Activated T-cell treated with anti-CD3 and anti-CD28 coated beads, Interleukin-2, amount 50 U/mL, for 4 hours (primary cell): ENCODE data around the gene TMEM98. TPM values are rescaled to one million over a fixed set of nuclear protein-coding genes. Genes with fewer than 3 reads are reported as not detected.
"Not testable (repeated sequence)": the region's sequence is repeated elsewhere in the genome, so short reads cannot be mapped to it uniquely, and the experiment has no call there.

ENCODE experiments used
- ATAC-seq, 2 donors: fragments of 200-7000 bp; cut with Tn5 transposase; one replicate each; pipeline ENCODE4 v1.10.0; 2021
- DNase-seq: peaks from one replicate; pipeline ENCODE4 v3.0.0-alpha.2; 2020
- H3K27me3 Mint-ChIP-seq: one replicate; pipeline ENCODE4 v1.8.0; 2021; ENCODE audit warnings: low read depth, mixed read lengths
- H3K36me3 Mint-ChIP-seq: one replicate; pipeline ENCODE4 v1.8.0; 2022; ENCODE audit warnings: mixed read lengths; ENCODE audit not compliant: insufficient read depth
- H3K4me1 Mint-ChIP-seq: one replicate; pipeline ENCODE4 v1.8.0; 2021; ENCODE audit warnings: low read depth, mixed read lengths
- H3K4me3 Mint-ChIP-seq: one replicate; pipeline ENCODE4 v1.8.0; 2021; ENCODE audit warnings: mild to moderate bottlenecking, moderate library complexity, mixed read lengths
- H3K9me3 Mint-ChIP-seq: one replicate; pipeline ENCODE4 v1.8.0; 2021; ENCODE audit warnings: mixed read lengths
- total RNA-seq, 3 donors: library from RNA; stranded (reverse); gene quantifications; one replicate each; pipeline ENCODE4 v1.2.1, GENCODE V29; 2021

TMEM98 gene
- total RNA-seq, 3 donors from 2014 or later: 0.16 to 0.86 (median 0.54) TPM

GRCh38 chr17:32943206-32943605 lies 15.3 kb downstream of the TMEM98 start:
- DNase-seq: no peak
- Mint-ChIP-seq H3K4me3 (no peak overlapping the region), H3K4me1 (no peaks in the 10 kb centered on the region), H3K27me3 (no peaks in the 10 kb centered on the region), H3K36me3 (no peaks in the 10 kb centered on the region), H3K9me3 (no peaks in the 10 kb centered on the region)
- ATAC-seq: no peak

GRCh38 chr17:32943647-32944191 lies 15.8 kb downstream of the TMEM98 start:
- Mint-ChIP-seq H3K9me3 (no peaks in the 10 kb centered on the region), H3K27me3 (no peaks in the 10 kb centered on the region), H3K4me1 (no peaks in the 10 kb centered on the region), H3K4me3 (no peak overlapping the region), H3K36me3 (no peaks in the 10 kb centered on the region)
- no peak for DNase-seq
- ATAC-seq: no peak

- no peaks in the 10 kb centered on the region for H3K36me3 Mint-ChIP-seq
- H3K9me3 Mint-ChIP-seq: no peaks in the 10 kb centered on the region
- no peaks in the 10 kb centered on the region for H3K27me3 Mint-ChIP-seq
- no peak overlapping the region for H3K4me3 Mint-ChIP-seq
- ATAC-seq (no peak), DNase-seq (no peak)
- H3K4me1 Mint-ChIP-seq: no peaks in the 10 kb centered on the region
These were observed 16.5 kb downstream of the TMEM98 start for GRCh38 chr17:32944248-32945020.

GRCh38 chr17:32946375-32947135 lies 18.6 kb downstream of the TMEM98 start:
- H3K36me3 Mint-ChIP-seq: no peaks in the 10 kb centered on the region
- DNase-seq (no peak), ATAC-seq (no peak)
- no peaks in the 10 kb centered on the region for H3K4me1 Mint-ChIP-seq
- peaks cover 3% of the 10 kb centered on the region for H3K27me3 Mint-ChIP-seq
- H3K9me3 Mint-ChIP-seq: no peaks in the 10 kb centered on the region
- no peak overlapping the region for H3K4me3 Mint-ChIP-seq

- DNase-seq: no peak
- ATAC-seq: no peak
- Mint-ChIP-seq H3K4me1 (no peaks in the 10 kb centered on the region), H3K36me3 (no peaks in the 10 kb centered on the region), H3K4me3 (no peak overlapping the region), H3K9me3 (no peaks in the 10 kb centered on the region), H3K27me3 (peaks cover 12% of the 10 kb centered on the region)
These were observed 19.8 kb downstream of the TMEM98 start for GRCh38 chr17:32947736-32948135.

GRCh38 chr17:32949181-32949580 lies 21.2 kb downstream of the TMEM98 start:
- Mint-ChIP-seq H3K4me1 (no peaks in the 10 kb centered on the region), H3K27me3 (peaks cover 12% of the 10 kb centered on the region), H3K4me3 (no peak overlapping the region), H3K9me3 (no peaks in the 10 kb centered on the region), H3K36me3 (no peaks in the 10 kb centered on the region)
- no peak for DNase-seq
- no peak for ATAC-seq

GRCh38 chr17:32952491-32952890 lies 24.5 kb downstream of the TMEM98 start:
- not testable (repeated sequence) for H3K4me3 Mint-ChIP-seq, H3K36me3 Mint-ChIP-seq, ATAC-seq, H3K9me3 Mint-ChIP-seq, DNase-seq, H3K4me1 Mint-ChIP-seq
- peaks cover 15% of the 10 kb centered on the region for H3K27me3 Mint-ChIP-seq

GRCh38 chr17:32953045-32953444 lies 25.1 kb downstream of the TMEM98 start:
- H3K36me3 Mint-ChIP-seq: no peaks in the 10 kb centered on the region
- ATAC-seq (no peak), DNase-seq (no peak)
- H3K4me3 Mint-ChIP-seq: no peak overlapping the region
- H3K4me1 Mint-ChIP-seq: no peaks in the 10 kb centered on the region
- no peaks in the 10 kb centered on the region for H3K9me3 Mint-ChIP-seq
- peaks cover 15% of the 10 kb centered on the region for H3K27me3 Mint-ChIP-seq

GRCh38 chr17:32953857-32954256 lies 25.9 kb downstream of the TMEM98 start:
- Mint-ChIP-seq H3K27me3 (peaks cover 17% of the 10 kb centered on the region), H3K36me3 (no peaks in the 10 kb centered on the region), H3K4me1 (no peaks in the 10 kb centered on the region), H3K9me3 (no peaks in the 10 kb centered on the region), H3K4me3 (no peak overlapping the region)
- no peak for ATAC-seq
- DNase-seq: no peak

GRCh38 chr17:32954477-32954876 lies 26.5 kb downstream of the TMEM98 start:
- no peaks in the 10 kb centered on the region for H3K9me3 Mint-ChIP-seq
- no peak overlapping the region for H3K4me3 Mint-ChIP-seq
- no peaks in the 10 kb centered on the region for H3K4me1 Mint-ChIP-seq
- no peaks in the 10 kb centered on the region for H3K36me3 Mint-ChIP-seq
- no peak for DNase-seq
- peaks cover 17% of the 10 kb centered on the region for H3K27me3 Mint-ChIP-seq
- no peak for ATAC-seq

- Mint-ChIP-seq H3K36me3 (no peaks in the 10 kb centered on the region), H3K4me3 (no peak overlapping the region), H3K27me3 (peaks cover 17% of the 10 kb centered on the region), H3K4me1 (no peaks in the 10 kb centered on the region), H3K9me3 (no peaks in the 10 kb centered on the region)
- DNase-seq (no peak), ATAC-seq (no peak)
These were observed 27.2 kb downstream of the TMEM98 start for GRCh38 chr17:32955155-32955554.

GRCh38 chr17:32956240-32956970 lies 28.5 kb downstream of the TMEM98 start:
- no peaks in the 10 kb centered on the region for H3K9me3 Mint-ChIP-seq
- no peaks in the 10 kb centered on the region for H3K4me1 Mint-ChIP-seq
- ATAC-seq: no peak
- H3K27me3 Mint-ChIP-seq: peaks cover 20% of the 10 kb centered on the region
- DNase-seq: no peak
- no peak overlapping the region for H3K4me3 Mint-ChIP-seq
- H3K36me3 Mint-ChIP-seq: no peaks in the 10 kb centered on the region

- peaks cover 19% of the 10 kb centered on the region for H3K27me3 Mint-ChIP-seq
- H3K36me3 Mint-ChIP-seq: no peaks in the 10 kb centered on the region
- DNase-seq: no peak
- no peak overlapping the region for H3K4me3 Mint-ChIP-seq
- ATAC-seq: no peak
- H3K9me3 Mint-ChIP-seq: no peaks in the 10 kb centered on the region
- no peaks in the 10 kb centered on the region for H3K4me1 Mint-ChIP-seq
These were observed 30.5 kb downstream of the TMEM98 start for GRCh38 chr17:32958418-32958817.

GRCh38 chr17:32960815-32961214 lies 32.9 kb downstream of the TMEM98 start:
- H3K9me3 Mint-ChIP-seq: no peaks in the 10 kb centered on the region
- H3K4me3 Mint-ChIP-seq: no peak overlapping the region
- no peaks in the 10 kb centered on the region for H3K36me3 Mint-ChIP-seq
- H3K4me1 Mint-ChIP-seq: no peaks in the 10 kb centered on the region
- peaks cover 33% of the 10 kb centered on the region for H3K27me3 Mint-ChIP-seq
- no peak for ATAC-seq
- DNase-seq: no peak
